HFFc6 (cell line): ENCODE measurements around the gene ANKH. TPM values are rescaled to one million over a fixed set of nuclear protein-coding genes. Genes with fewer than 3 reads are reported as not detected.
A peak's percentile ranks its signal among the peaks of the same experiment; 100 is the strongest.

ENCODE experiments used
- DNase-seq: peaks from one replicate; pipeline ENCODE4 v3.0.0-alpha.2; 2018
- H3K27ac Mint-ChIP-seq: 2 replicates; pipeline ENCODE4 v1.8.0; 2020; ENCODE audit warnings: mild to moderate bottlenecking, mixed read lengths
- H3K27me3 Mint-ChIP-seq: 2 replicates; pipeline ENCODE4 v1.8.0; 2021; ENCODE audit warnings: mild to moderate bottlenecking, moderate library complexity, mixed read lengths; ENCODE audit not compliant: insufficient read depth
- H3K36me3 Mint-ChIP-seq: 2 replicates; pipeline ENCODE4 v1.8.0; 2021; ENCODE audit warnings: low read depth, mixed read lengths
- H3K4me1 Mint-ChIP-seq: 2 replicates; pipeline ENCODE4 v1.8.0; 2020; ENCODE audit warnings: low read depth, mixed read lengths
- H3K4me3 Mint-ChIP-seq: 2 replicates; pipeline ENCODE4 v1.8.0; 2020; ENCODE audit warnings: mild to moderate bottlenecking, moderate library complexity, mixed read lengths
- H3K9me3 Mint-ChIP-seq: 2 replicates; pipeline ENCODE4 v1.8.0; 2020; ENCODE audit warnings: mild to moderate bottlenecking, mixed read lengths
- CTCF ChIP-seq: fragments of 200-600 bp; sonication (generic); IDR thresholded peaks from 2 replicates; pipeline ENCODE4 v1.5.0; 2021; ENCODE audit warnings: antibody characterized with exemption, mild to moderate bottlenecking
- total RNA-seq, 6 experiments: library from RNA; stranded (reverse); fragmentation: NEBNext Ultra II Directional; extraction: Animal tissue kit (Norgen Biotek cat#: 25700); gene quantifications; 2 replicates in 1 of 6; 3 replicates in 5 of 6; pipeline ENCODE4 v1.2.3, GENCODE V29; 2021

ANKH gene
- total RNA-seq, 6 experiments from 2014 or later: 32.5 to 35.7 (median 33.0) TPM

- peaks cover 50% of the 10 kb centered on the region for H3K4me1 Mint-ChIP-seq
- H3K36me3 Mint-ChIP-seq: no peaks in the 10 kb centered on the region; the same call in 1 of the 2 replicates
- peak overlapping the region; percentile 76 for H3K27ac Mint-ChIP-seq
- no peak for TF ChIP-seq CTCF
- peak overlapping the region; percentile 60 for H3K4me3 Mint-ChIP-seq
- peaks cover 2% of the 10 kb centered on the region for H3K27me3 Mint-ChIP-seq
- no peaks in the 10 kb centered on the region for H3K9me3 Mint-ChIP-seq
- DNase-seq: peak; percentile 78
Measured at GRCh38 chr5:14816999-14817761, 54.4 kb downstream of the ANKH start.

- DNase-seq: no peak
- H3K27me3 Mint-ChIP-seq: peaks cover 2% of the 10 kb centered on the region
- no peak for TF ChIP-seq CTCF
- 0 out of 2 replicates have a peak overlapping the region, but pooled peaks have one; percentile 5 for H3K27ac Mint-ChIP-seq
- peaks cover 46% of the 10 kb centered on the region for H3K4me1 Mint-ChIP-seq
- no peaks in the 10 kb centered on the region for H3K9me3 Mint-ChIP-seq
- no peaks in the 10 kb centered on the region; the same call in 1 of the 2 replicates for H3K36me3 Mint-ChIP-seq
- no peak overlapping the region for H3K4me3 Mint-ChIP-seq
Measured at GRCh38 chr5:14816374-14816998, 55.1 kb downstream of the ANKH start.

GRCh38 chr5:14813747-14814146 is 57.8 kb downstream of the ANKH start:
- TF ChIP-seq CTCF: no peak
- Mint-ChIP-seq H3K27ac (no peak overlapping the region), H3K9me3 (no peaks in the 10 kb centered on the region), H3K36me3 (no peaks in the 10 kb centered on the region; the same call in 1 of the 2 replicates), H3K4me1 (peaks cover 50% of the 10 kb centered on the region), H3K4me3 (no peak overlapping the region), H3K27me3 (peaks cover 2% of the 10 kb centered on the region; the same call in 1 of the 2 replicates)
- DNase-seq: no peak

GRCh38 chr5:14812166-14812565 is 59.4 kb downstream of the ANKH start:
- no peaks in the 10 kb centered on the region for H3K9me3 Mint-ChIP-seq
- DNase-seq: no peak
- TF ChIP-seq CTCF: no peak
- H3K27ac Mint-ChIP-seq: no peak overlapping the region
- no peak overlapping the region for H3K4me3 Mint-ChIP-seq
- H3K36me3 Mint-ChIP-seq: no peaks in the 10 kb centered on the region; the same call in 1 of the 2 replicates
- H3K27me3 Mint-ChIP-seq: peaks cover 2% of the 10 kb centered on the region; the same call in 1 of the 2 replicates
- H3K4me1 Mint-ChIP-seq: peaks cover 47% of the 10 kb centered on the region

- Mint-ChIP-seq H3K9me3 (no peaks in the 10 kb centered on the region), H3K4me1 (peaks cover 47% of the 10 kb centered on the region), H3K4me3 (peak overlapping the region; percentile 82), H3K27me3 (peaks cover 2% of the 10 kb centered on the region; the same call in 1 of the 2 replicates), H3K36me3 (no peaks in the 10 kb centered on the region), H3K27ac (peak overlapping the region; percentile 96)
- no peak for DNase-seq
- TF ChIP-seq CTCF: no peak
Measured at GRCh38 chr5:14810928-14811572, 60.5 kb downstream of the ANKH start.
